Chondrocyte (in vitro differentiated cells): Measurements from ENCODE around the gene HCN3. TPM values are rescaled to one million over a fixed set of nuclear protein-coding genes. Genes with fewer than 3 reads are reported as not detected.

Experiments
- DNase-seq: peaks from one replicate; pipeline ENCODE4 v3.0.0; 2021; ENCODE audit warnings: mixed read lengths, low spot score
- H3K27ac Mint-ChIP-seq: one replicate; pipeline ENCODE4 v1.8.0; 2021; ENCODE audit warnings: mild to moderate bottlenecking, moderate library complexity, mixed read lengths; ENCODE audit not compliant: unreplicated experiment
- H3K27me3 Mint-ChIP-seq: 2 replicates; pipeline ENCODE4 v1.8.0; 2021; ENCODE audit warnings: low read depth, mixed read lengths
- H3K36me3 Mint-ChIP-seq: 2 replicates; pipeline ENCODE4 v1.8.0; 2021; ENCODE audit warnings: low read depth, mixed read lengths
- H3K4me1 Mint-ChIP-seq: 2 replicates; pipeline ENCODE4 v1.8.0; 2021; ENCODE audit warnings: low read depth, mild to moderate bottlenecking, mixed read lengths
- H3K4me3 Mint-ChIP-seq: one replicate; pipeline ENCODE4 v1.8.0; 2021; ENCODE audit warnings: mild to moderate bottlenecking, moderate library complexity, mixed read lengths; ENCODE audit not compliant: unreplicated experiment
- H3K9me3 Mint-ChIP-seq: 2 replicates; pipeline ENCODE4 v1.8.0; 2021; ENCODE audit warnings: low read depth, mixed read lengths
- CTCF ChIP-seq: fragments of 200-600 bp; sonication (generic); IDR thresholded peaks from 2 replicates; pipeline ENCODE4 v1.5.0; 2021; ENCODE audit warnings: antibody characterized with exemption, mild to moderate bottlenecking, moderate library complexity
- total RNA-seq: library from RNA; stranded (reverse); gene quantifications from 3 replicates; pipeline ENCODE4 v1.2.1, GENCODE V29; 2021

The HCN3 gene
- total RNA-seq, 1 donor from 2014 or later: 4.3 TPM

DNA sequence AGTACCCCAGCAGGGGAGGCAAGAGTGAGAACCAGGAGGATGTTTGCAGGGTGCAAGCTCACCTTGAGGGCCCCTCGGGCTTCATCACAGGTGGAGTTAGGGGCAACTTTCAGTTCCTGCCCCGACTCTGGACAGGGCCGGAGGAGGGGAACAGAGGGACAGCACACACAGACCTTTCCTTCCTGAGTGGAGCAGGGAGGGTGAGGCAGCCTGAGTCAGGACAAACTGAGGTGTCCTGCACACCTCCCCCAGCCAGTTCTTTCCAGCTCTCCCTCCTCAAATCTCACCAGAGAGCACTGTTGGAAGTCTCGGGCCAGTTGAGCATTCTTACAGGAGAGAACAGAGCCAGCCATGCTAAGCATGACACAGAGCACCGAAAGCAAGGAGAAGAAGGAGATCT, 23.5 kb upstream of the HCN3 start:
- Mint-ChIP-seq H3K4me3 (peak overlapping the region; percentile 83), H3K27ac (peak overlapping the region; percentile 73), H3K36me3 (peaks cover 15% of the 10 kb centered on the region), H3K27me3 (no peaks in the 10 kb centered on the region), H3K9me3 (no peaks in the 10 kb centered on the region), H3K4me1 (peaks cover 42% of the 10 kb centered on the region)
- no peak for DNase-seq
- no peak for TF ChIP-seq CTCF

GRCh38 chr1:155254228-155254713, 23.0 kb upstream of the HCN3 start:
- no peak for DNase-seq
- Mint-ChIP-seq H3K4me3 (peak overlapping the region; percentile 83), H3K27ac (peak overlapping the region; percentile 73), H3K27me3 (no peaks in the 10 kb centered on the region), H3K36me3 (peaks cover 15% of the 10 kb centered on the region), H3K4me1 (peaks cover 42% of the 10 kb centered on the region), H3K9me3 (no peaks in the 10 kb centered on the region)
- peak; percentile 4 for TF ChIP-seq CTCF

- H3K4me3 Mint-ChIP-seq: peak overlapping the region; percentile 83
- H3K36me3 Mint-ChIP-seq: peaks cover 15% of the 10 kb centered on the region
- peak overlapping the region; percentile 93 for H3K27ac Mint-ChIP-seq
- H3K27me3 Mint-ChIP-seq: no peaks in the 10 kb centered on the region
- TF ChIP-seq CTCF: no peak
- no peaks in the 10 kb centered on the region for H3K9me3 Mint-ChIP-seq
- H3K4me1 Mint-ChIP-seq: peaks cover 42% of the 10 kb centered on the region
- DNase-seq: no peak
These were observed 22.5 kb upstream of the HCN3 start for GRCh38 chr1:155254714-155255242.

DNA sequence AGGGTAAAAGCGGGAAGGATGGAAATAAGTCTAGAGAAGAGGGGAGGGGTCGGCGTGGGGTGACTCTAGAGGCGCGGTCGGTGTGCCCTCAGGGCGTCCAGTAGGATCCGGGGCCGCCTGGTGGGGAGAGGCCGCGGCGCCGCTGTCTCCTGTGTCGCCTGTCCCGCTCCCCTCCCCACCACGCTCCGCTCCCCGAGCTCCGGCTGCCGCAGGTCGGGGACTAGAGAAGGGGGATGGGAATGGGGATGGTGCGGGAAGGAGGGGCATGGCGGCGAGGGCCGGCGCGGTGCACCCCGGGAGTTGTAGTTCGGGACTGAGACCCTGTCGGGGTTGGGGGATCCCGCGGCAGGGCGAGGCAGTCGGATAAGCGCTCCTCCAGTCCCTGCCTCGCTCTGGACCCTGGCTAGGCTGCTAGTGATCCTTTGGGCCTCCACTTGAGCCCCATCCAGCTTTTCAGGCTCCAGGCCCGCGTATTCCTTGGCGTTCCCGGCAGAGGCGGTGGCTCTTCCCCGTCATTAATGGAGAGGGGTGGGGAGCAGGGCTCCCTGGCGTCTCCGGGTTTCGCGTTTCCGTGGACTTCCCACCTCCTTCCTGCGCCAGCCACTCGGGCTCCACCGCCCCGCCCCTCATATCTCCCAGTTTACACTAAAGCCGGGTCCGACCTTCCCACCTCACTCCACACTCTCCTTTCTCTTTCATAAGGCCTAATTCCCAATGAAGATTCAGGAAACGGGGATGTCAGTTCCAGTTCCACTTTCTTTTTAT, 21.8 kb upstream of the HCN3 start, which contains the start of gene ENTREP3:
TSS of gene ENTREP3 (minus strand) at position 241 of the 765 bp plus-strand sequence. CDS start 606 bp downstream, outside the sequence.
- peak; percentile 97 for DNase-seq
- TF ChIP-seq CTCF: peak; percentile 22
- Mint-ChIP-seq H3K4me1 (peaks cover 44% of the 10 kb centered on the region), H3K9me3 (no peaks in the 10 kb centered on the region), H3K36me3 (peaks cover 15% of the 10 kb centered on the region), H3K27ac (peak within 1 kb of the TSS; percentile 93), H3K27me3 (no peaks in the 10 kb centered on the region), H3K4me3 (peak within 1 kb of the TSS; percentile 83)

- DNase-seq: no peak
- H3K4me1 Mint-ChIP-seq: peaks cover 43% of the 10 kb centered on the region
- H3K27me3 Mint-ChIP-seq: no peaks in the 10 kb centered on the region
- no peak for TF ChIP-seq CTCF
- peak overlapping the region; percentile 83 for H3K4me3 Mint-ChIP-seq
- no peaks in the 10 kb centered on the region for H3K9me3 Mint-ChIP-seq
- H3K27ac Mint-ChIP-seq: peak overlapping the region; percentile 93
- peaks cover 17% of the 10 kb centered on the region for H3K36me3 Mint-ChIP-seq
These were observed 21.0 kb upstream of the HCN3 start for GRCh38 chr1:155256058-155256852.
